Activated naive CD8-positive, alpha-beta T cell treated with anti-CD3 and anti-CD28 coated beads, Interleukin-2, amount 50 U/mL, for 24 hours (primary cell): ENCODE measurements around the gene ATMIN.

Experiments
- ATAC-seq: fragments of 150-1000 bp; cut with Tn5 transposase; one replicate; pipeline ENCODE4 v1.10.0; 2021
- DNase-seq: peaks from one replicate; pipeline ENCODE4 v3.0.0; 2021
- H3K27ac Mint-ChIP-seq: one replicate; pipeline ENCODE4 v1.8.0; 2021; ENCODE audit warnings: mild to moderate bottlenecking, mixed read lengths
- H3K27me3 Mint-ChIP-seq: one replicate; pipeline ENCODE4 v1.8.0; 2021; ENCODE audit warnings: mixed read lengths
- H3K36me3 Mint-ChIP-seq: one replicate; pipeline ENCODE4 v1.8.0; 2021; ENCODE audit warnings: low read depth, mixed read lengths
- H3K4me1 Mint-ChIP-seq: one replicate; pipeline ENCODE4 v1.8.0; 2021; ENCODE audit warnings: mixed read lengths
- H3K4me3 Mint-ChIP-seq: one replicate; pipeline ENCODE4 v1.8.0; 2021; ENCODE audit warnings: mild to moderate bottlenecking, moderate library complexity, mixed read lengths
- H3K9me3 Mint-ChIP-seq: one replicate; pipeline ENCODE4 v1.8.0; 2021; ENCODE audit warnings: mixed read lengths

The ATMIN gene, protein sequence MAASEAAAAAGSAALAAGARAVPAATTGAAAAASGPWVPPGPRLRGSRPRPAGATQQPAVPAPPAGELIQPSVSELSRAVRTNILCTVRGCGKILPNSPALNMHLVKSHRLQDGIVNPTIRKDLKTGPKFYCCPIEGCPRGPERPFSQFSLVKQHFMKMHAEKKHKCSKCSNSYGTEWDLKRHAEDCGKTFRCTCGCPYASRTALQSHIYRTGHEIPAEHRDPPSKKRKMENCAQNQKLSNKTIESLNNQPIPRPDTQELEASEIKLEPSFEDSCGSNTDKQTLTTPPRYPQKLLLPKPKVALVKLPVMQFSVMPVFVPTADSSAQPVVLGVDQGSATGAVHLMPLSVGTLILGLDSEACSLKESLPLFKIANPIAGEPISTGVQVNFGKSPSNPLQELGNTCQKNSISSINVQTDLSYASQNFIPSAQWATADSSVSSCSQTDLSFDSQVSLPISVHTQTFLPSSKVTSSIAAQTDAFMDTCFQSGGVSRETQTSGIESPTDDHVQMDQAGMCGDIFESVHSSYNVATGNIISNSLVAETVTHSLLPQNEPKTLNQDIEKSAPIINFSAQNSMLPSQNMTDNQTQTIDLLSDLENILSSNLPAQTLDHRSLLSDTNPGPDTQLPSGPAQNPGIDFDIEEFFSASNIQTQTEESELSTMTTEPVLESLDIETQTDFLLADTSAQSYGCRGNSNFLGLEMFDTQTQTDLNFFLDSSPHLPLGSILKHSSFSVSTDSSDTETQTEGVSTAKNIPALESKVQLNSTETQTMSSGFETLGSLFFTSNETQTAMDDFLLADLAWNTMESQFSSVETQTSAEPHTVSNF

GRCh38 chr16:81035398-81035974 lies at the start of gene ATMIN:
TSS of gene ATMIN (plus strand) at chr16:81035842. CDS start at chr16:81035871, 29 bp downstream.
- Mint-ChIP-seq H3K36me3 (peaks cover 25% of the 10 kb centered on the region), H3K4me3 (peak within 1 kb of the TSS; percentile 84), H3K9me3 (no peaks in the 10 kb centered on the region), H3K4me1 (peaks cover 21% of the 10 kb centered on the region), H3K27me3 (no peaks in the 10 kb centered on the region), H3K27ac (peak within 1 kb of the TSS; percentile 72)
- ATAC-seq: peak; percentile 95
- DNase-seq: peak; percentile 90

DNA sequence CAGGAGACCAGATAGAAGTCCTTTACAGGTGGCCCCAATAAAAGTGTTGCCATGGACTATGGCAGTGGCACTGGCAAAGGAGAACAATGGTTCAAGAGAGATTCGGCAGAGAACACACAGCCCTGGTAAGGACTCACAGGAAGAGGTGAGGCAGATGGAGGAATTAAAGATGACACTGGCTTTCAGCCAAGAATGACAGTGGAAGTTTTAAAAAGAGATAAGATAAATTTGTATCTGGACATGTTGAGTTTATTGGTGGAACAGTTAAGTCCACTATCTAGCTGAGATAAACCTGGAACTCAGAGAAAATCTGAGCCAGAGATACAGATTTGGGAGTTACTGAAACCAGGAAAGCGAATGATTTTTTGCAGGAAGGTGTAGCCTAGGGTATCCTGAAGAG lies 49.1 kb upstream of the ATMIN start:
- Mint-ChIP-seq H3K27me3 (no peaks in the 10 kb centered on the region), H3K9me3 (no peaks in the 10 kb centered on the region), H3K36me3 (peaks cover 24% of the 10 kb centered on the region), H3K4me3 (no peak overlapping the region), H3K4me1 (peaks cover 17% of the 10 kb centered on the region), H3K27ac (no peak overlapping the region)
- ATAC-seq: no peak
- DNase-seq: no peak

- Mint-ChIP-seq H3K4me1 (peaks cover 22% of the 10 kb centered on the region), H3K9me3 (no peaks in the 10 kb centered on the region), H3K4me3 (no peak overlapping the region), H3K27me3 (no peaks in the 10 kb centered on the region), H3K27ac (no peak overlapping the region), H3K36me3 (peaks cover 23% of the 10 kb centered on the region)
- no peak for ATAC-seq
- DNase-seq: no peak
Observed at GRCh38 chr16:80988756-80989155, 46.9 kb upstream of the ATMIN start.

DNA sequence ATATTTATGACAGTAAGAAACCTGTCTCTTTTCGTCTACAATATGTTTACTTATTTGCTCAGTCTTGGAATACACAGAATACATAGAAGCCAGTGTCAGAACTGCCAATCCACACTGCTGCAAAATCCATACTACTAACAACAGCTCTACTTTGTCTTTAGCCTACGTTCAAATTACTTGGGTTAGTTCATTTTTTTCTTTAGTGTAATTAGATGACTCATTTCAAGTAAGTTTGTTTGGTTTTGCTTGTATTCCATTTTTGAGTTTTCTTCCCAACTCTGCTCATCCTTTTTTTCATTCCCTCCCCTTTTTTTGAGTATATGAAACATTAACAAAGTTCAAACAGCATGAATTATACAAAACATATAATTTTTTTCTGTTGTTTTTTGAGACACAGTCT lies 45.8 kb upstream of the ATMIN start:
- H3K27me3 Mint-ChIP-seq: no peaks in the 10 kb centered on the region
- no peak overlapping the region for H3K27ac Mint-ChIP-seq
- no peaks in the 10 kb centered on the region for H3K9me3 Mint-ChIP-seq
- ATAC-seq (no peak), DNase-seq (no peak)
- peaks cover 28% of the 10 kb centered on the region for H3K36me3 Mint-ChIP-seq
- no peak overlapping the region for H3K4me3 Mint-ChIP-seq
- H3K4me1 Mint-ChIP-seq: peaks cover 27% of the 10 kb centered on the region

DNA sequence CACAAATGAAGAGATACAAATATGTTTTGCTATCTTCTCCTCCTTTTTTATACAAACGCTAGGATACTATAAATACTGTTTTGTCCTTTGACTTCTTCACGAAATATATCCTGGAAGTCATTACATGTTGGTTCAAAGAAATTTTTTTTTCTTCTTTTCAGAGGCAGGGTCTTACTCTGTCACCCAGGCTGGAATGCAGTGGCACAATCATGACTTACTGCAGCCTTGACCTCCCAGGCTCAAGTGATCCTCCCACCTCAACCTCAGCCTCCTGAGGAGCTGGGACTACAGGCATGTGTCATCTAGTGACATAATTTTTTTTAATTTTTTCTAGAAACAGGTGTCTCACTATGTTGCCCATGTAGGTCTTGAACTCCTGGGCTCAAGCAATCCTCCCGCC lies 45.1 kb upstream of the ATMIN start:
- no peak for ATAC-seq
- H3K36me3 Mint-ChIP-seq: peaks cover 36% of the 10 kb centered on the region
- H3K9me3 Mint-ChIP-seq: no peaks in the 10 kb centered on the region
- H3K27me3 Mint-ChIP-seq: no peaks in the 10 kb centered on the region
- no peak overlapping the region for H3K27ac Mint-ChIP-seq
- no peak overlapping the region for H3K4me3 Mint-ChIP-seq
- peaks cover 27% of the 10 kb centered on the region for H3K4me1 Mint-ChIP-seq
- DNase-seq: no peak

DNA sequence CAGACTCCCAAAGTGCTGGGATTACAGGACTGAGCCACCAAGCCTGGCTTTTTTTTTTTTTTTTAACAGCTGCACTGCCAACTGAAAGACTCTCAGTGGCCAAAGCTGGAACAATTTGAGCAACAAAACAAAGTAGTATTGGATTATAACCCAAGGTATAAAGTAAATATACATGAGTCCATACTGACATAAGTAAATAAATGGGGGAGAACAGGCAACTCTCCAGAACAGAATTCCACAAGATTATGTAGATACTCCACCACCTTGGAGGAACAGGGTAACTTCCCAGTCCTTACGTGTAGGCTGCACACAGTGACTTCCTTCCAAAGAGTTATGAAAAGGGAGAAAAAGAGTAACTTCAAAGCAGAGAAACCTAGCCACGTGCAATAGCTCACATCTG lies 44.7 kb upstream of the ATMIN start:
- H3K27me3 Mint-ChIP-seq: no peaks in the 10 kb centered on the region
- no peak overlapping the region for H3K27ac Mint-ChIP-seq
- peaks cover 27% of the 10 kb centered on the region for H3K4me1 Mint-ChIP-seq
- H3K9me3 Mint-ChIP-seq: no peaks in the 10 kb centered on the region
- ATAC-seq: no peak
- no peak overlapping the region for H3K4me3 Mint-ChIP-seq
- peaks cover 39% of the 10 kb centered on the region for H3K36me3 Mint-ChIP-seq
- no peak for DNase-seq

DNA sequence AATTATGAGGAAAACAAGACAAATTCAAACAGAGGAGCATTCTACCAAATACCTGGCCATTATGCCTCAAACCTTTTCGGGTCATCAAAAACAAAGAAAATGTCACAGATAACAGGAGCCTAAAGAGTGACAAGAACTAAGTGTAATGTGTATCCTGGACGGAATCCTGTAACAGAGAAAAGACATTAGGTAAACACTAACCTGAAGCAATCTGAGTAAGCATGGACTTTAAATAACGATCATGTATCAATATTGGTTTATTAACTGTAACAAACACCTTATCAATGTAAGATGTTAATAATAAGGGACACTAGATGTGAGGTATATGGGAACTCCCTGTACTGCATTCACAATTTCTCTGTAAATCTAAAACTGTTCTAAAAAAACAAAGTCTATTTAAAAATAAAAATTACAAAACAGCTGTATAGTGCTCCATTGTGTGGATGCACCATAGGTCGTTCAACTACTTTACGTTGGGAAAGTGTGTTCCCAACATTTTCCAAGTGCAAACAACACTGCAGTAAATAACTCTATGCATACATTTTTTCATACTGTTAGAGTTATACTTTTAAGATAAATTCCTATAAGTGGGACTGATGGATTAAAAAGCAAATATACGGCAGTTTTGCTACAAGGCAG lies 43.7 kb upstream of the ATMIN start:
- Mint-ChIP-seq H3K9me3 (no peaks in the 10 kb centered on the region), H3K27me3 (no peaks in the 10 kb centered on the region), H3K4me1 (peaks cover 25% of the 10 kb centered on the region), H3K27ac (no peak overlapping the region), H3K4me3 (no peak overlapping the region), H3K36me3 (peaks cover 40% of the 10 kb centered on the region)
- DNase-seq (no peak), ATAC-seq (no peak)

DNA sequence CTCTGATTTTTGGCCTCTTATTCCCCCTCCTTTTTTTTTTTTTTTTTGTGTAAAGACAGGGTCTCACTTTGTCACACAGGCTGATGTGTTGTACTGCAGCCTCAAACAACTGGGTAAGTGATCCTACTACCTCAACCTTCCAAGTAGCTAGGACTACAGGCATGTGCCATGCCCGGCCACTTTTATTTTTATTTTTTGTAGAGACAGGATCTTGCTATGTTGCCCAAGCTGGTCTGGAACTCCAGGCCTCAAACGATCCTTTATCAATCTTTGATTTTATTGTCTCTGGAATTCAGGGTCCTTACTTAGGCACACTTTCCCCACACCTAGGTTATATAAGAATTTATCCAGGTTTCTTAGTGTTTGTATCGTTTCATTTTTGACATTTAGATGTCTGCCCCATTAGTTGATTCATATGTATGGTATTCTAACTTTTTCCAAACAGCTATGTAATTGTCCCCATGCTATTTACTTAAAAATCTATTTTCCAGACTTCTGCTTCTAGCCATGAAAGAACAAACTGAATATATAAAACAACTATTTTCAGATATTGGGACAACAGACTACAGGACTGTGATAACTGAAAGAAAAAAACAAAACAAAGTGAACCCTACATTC lies 42.9 kb upstream of the ATMIN start:
- DNase-seq (no peak), ATAC-seq (no peak)
- Mint-ChIP-seq H3K4me1 (peaks cover 26% of the 10 kb centered on the region), H3K4me3 (no peak overlapping the region), H3K27me3 (no peaks in the 10 kb centered on the region), H3K27ac (no peak overlapping the region), H3K36me3 (peaks cover 42% of the 10 kb centered on the region), H3K9me3 (no peaks in the 10 kb centered on the region)

- H3K27me3 Mint-ChIP-seq: no peaks in the 10 kb centered on the region
- H3K9me3 Mint-ChIP-seq: no peaks in the 10 kb centered on the region
- no peak overlapping the region for H3K27ac Mint-ChIP-seq
- DNase-seq: no peak
- H3K36me3 Mint-ChIP-seq: peaks cover 45% of the 10 kb centered on the region
- no peak for ATAC-seq
- no peak overlapping the region for H3K4me3 Mint-ChIP-seq
- peaks cover 28% of the 10 kb centered on the region for H3K4me1 Mint-ChIP-seq
Observed at GRCh38 chr16:80993307-80993706, 42.3 kb upstream of the ATMIN start.

DNA sequence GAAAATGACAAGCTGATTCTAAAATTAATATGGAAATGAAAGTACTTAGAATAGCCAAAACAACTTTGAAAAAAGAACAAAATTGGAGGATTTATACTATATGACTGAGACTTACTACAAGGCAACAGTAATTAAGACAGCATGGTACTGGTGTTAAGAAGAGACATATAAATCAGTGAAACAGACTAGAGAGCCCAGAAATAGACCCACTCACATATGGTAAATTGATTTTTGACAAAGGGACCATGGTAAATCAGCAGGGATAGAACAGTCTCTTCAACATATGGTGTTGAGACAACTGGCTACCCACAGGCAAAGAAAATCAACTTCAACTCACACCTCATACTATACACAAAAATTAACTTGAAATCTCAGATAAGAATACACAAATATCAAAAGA lies 41.8 kb upstream of the ATMIN start:
- peaks cover 34% of the 10 kb centered on the region for H3K4me1 Mint-ChIP-seq
- H3K4me3 Mint-ChIP-seq: no peak overlapping the region
- peaks cover 48% of the 10 kb centered on the region for H3K36me3 Mint-ChIP-seq
- H3K9me3 Mint-ChIP-seq: no peaks in the 10 kb centered on the region
- DNase-seq (no peak), ATAC-seq (no peak)
- H3K27me3 Mint-ChIP-seq: no peaks in the 10 kb centered on the region
- H3K27ac Mint-ChIP-seq: no peak overlapping the region

DNA sequence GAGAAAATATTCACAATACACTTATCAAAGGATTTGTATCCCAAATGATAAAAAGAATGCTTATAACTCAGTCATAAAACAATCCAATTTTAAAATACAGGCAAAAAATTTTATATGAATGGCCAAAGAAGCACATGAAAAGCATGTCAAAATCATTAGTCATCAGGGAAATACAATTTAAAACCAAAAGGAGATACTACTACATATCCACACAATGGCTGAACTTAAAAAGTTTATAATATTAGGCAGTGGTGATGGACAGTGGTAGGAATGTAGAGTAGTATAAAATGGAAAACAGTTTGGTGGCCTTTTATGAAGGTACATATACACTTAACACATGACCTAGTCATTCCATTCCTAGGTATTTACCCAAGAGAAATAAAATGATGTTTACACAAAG lies 41.2 kb upstream of the ATMIN start:
- no peaks in the 10 kb centered on the region for H3K27me3 Mint-ChIP-seq
- H3K4me1 Mint-ChIP-seq: peaks cover 40% of the 10 kb centered on the region
- H3K36me3 Mint-ChIP-seq: peaks cover 54% of the 10 kb centered on the region
- no peak for ATAC-seq
- no peaks in the 10 kb centered on the region for H3K9me3 Mint-ChIP-seq
- no peak overlapping the region for H3K27ac Mint-ChIP-seq
- no peak for DNase-seq
- H3K4me3 Mint-ChIP-seq: no peak overlapping the region

GRCh38 chr16:80996688-80997138 lies 38.9 kb upstream of the ATMIN start:
- no peaks in the 10 kb centered on the region for H3K9me3 Mint-ChIP-seq
- no peak for ATAC-seq

DNA sequence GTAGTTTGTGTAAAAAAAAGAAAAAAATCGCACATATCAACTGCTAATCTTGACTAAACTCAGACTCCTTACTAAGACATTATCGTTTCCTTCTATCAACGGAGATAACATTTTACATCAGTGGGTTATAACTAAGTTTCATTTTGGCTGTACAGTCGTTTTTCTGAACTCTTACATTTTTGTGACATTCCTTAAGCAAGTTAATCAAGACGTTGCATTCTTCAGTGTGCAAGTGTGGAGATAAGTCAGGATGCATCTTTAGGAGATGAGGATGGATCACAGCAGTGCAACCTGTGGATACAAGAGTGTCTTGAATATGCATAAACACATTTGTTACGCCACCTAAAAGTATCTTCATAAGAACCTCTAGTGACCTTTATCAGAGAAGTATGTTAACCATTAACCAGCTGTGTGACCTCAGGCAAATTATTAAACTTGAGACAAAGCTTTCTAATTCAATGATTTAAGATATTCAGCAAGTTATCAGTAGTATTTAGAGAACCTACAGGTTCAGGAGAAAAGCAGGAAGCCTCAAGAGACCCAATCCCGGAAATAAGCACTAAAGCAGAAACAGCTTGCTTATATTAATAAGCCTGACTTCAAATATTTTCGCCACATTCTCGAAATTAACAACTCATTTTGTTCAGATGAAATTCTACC lies 38.4 kb upstream of the ATMIN start:
- H3K36me3 Mint-ChIP-seq: peaks cover 49% of the 10 kb centered on the region
- ATAC-seq (peak; percentile 69), DNase-seq (no peak)
- H3K4me1 Mint-ChIP-seq: peaks cover 60% of the 10 kb centered on the region
- peak overlapping the region; percentile 80 for H3K4me3 Mint-ChIP-seq
- peak overlapping the region; percentile 84 for H3K27ac Mint-ChIP-seq
- no peaks in the 10 kb centered on the region for H3K27me3 Mint-ChIP-seq
- no peaks in the 10 kb centered on the region for H3K9me3 Mint-ChIP-seq

More at GRCh38 chr16:80996688-80997138, 38.9 kb upstream of the ATMIN start:
- no peak for DNase-seq
- H3K27me3 Mint-ChIP-seq: no peaks in the 10 kb centered on the region
- peaks cover 48% of the 10 kb centered on the region for H3K36me3 Mint-ChIP-seq
- peak overlapping the region; percentile 80 for H3K4me3 Mint-ChIP-seq
- peaks cover 56% of the 10 kb centered on the region for H3K4me1 Mint-ChIP-seq
- peak overlapping the region; percentile 84 for H3K27ac Mint-ChIP-seq
